Measurements from ENCODE around the gene PIEZO2. TPM values are rescaled to one million over a fixed set of nuclear protein-coding genes. Genes with fewer than 3 reads are reported as not detected.

The PIEZO2 gene
- total and polyA plus RNA-seq, 2 of the 8 experiments (the other 6 are each of a cell fraction or from before 2014, with no cell fraction given) = 4.7 to 16.5 TPM

DNA sequence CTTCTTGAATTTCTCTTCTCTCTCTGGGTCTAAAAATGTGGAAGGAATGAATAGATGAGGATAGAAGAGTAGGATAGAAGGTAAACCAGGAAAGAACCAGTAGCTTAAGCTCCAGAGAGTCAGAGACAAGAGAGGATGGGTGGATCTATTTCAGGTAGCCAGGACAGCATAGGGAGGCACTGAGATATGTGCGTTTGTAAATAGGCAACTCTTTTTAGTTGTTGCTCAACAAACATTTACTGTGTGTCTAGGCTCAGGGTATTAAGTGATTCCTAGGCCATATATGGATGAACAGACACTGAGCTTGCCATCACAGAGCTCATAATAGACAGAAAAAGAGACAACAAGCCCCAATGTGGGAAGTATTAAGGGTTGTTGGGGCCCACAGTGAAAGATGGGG is 463.1 kb downstream of the PIEZO2 start (continued):
- no peak for TF ChIP-seq FOSL1 (IDR thresholded peaks at IDR 0.05; ENCODE audit: insufficient read depth, low read depth, low read length)
- no peak for TF ChIP-seq CHD2 (IDR thresholded peaks at IDR 0.05; ENCODE audit: low read length)
